Activated T-helper 1 cell treated with anti-CD3 and anti-CD28 coated beads, Interleukin-12 subunit alpha, Interleukin-12 subunit beta, Interleukin-2, Interleukin-4 antibody, amounts not matched to agents 30 ng/mL and 10 ng/mL and 1 ng/mL, durations not matched to agents 14 hours and 24 hours and 36 hours (primary cell): ENCODE measurements around the gene CCDC200. TPM values are rescaled to one million over a fixed set of nuclear protein-coding genes. Genes with fewer than 3 reads are reported as not detected.
"Not testable (repeated sequence)": the region's sequence is repeated elsewhere in the genome, so short reads cannot be mapped to it uniquely, and the experiment has no call there.

Experiments
- DNase-seq: peaks from one replicate; pipeline ENCODE4 v3.0.0; 2021; ENCODE audit warnings: low spot score
- H3K27ac Mint-ChIP-seq: one replicate; pipeline ENCODE4 v1.8.0; 2021; ENCODE audit warnings: mild to moderate bottlenecking, mixed read lengths
- H3K27me3 Mint-ChIP-seq: one replicate; pipeline ENCODE4 v1.8.0; 2022; ENCODE audit warnings: mild to moderate bottlenecking, moderate library complexity, mixed read lengths; ENCODE audit not compliant: insufficient read depth
- H3K36me3 Mint-ChIP-seq: one replicate; pipeline ENCODE4 v1.8.0; 2021; ENCODE audit warnings: low read depth, mixed read lengths
- H3K4me1 Mint-ChIP-seq: one replicate; pipeline ENCODE4 v1.8.0; 2021; ENCODE audit warnings: low read depth, mixed read lengths
- H3K4me3 Mint-ChIP-seq: one replicate; pipeline ENCODE4 v1.8.0; 2021; ENCODE audit warnings: mild to moderate bottlenecking, moderate library complexity, mixed read lengths
- H3K9me3 Mint-ChIP-seq: one replicate; pipeline ENCODE4 v1.8.0; 2021; ENCODE audit warnings: mixed read lengths
- intact Hi-C: fragments of 100-400 bp; cut with micrococcal nuclease; formaldehyde crosslinking; loops from one replicate; pipeline ENCODE4 v1.15.1; 2024
- total RNA-seq: library from RNA; stranded (reverse); gene quantifications from 2 replicates; pipeline ENCODE4 v1.2.3, GENCODE V29; 2022

CCDC200 gene
- total RNA-seq = 0.32 and 0.47 TPM in 2 replicates

DNA sequence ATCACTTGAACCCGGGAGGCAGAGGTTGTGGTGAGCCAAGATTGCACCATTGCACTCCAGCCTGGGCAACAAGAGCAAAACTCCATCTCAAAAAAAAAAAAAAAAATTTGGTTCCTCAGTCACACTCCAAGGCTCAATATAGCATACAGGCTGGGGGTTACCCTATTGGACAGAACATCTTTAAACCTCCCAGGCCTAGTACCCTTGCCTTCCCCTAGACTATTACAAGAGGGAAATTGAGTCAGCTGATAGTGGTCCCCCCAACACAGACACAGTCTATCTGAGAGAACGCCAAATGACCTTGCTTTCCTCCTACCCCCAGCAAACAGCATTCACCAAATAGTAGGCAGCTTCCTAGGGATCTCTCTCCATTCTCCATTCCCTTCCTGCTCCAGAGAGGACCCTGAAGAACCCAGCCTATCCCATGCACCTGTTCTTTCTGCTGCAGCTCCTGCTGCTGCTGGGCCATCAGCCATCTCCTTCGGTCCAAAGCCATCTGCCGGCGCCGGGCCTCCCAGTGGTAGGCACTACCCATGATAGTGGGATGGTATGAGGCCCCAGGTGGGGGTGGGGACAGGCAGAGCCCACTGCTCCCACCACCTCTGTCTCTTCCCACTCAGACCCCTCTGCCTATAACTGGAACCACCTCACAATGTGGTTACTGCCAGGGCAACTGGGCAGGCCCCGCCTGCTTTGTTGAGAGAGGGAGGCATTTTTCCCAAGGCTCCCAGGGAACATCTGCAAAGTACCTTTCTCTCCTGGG is at the start of gene CCDC200:
CCDC200 (minus strand) TSS at position 604 of the 763 bp plus-strand sequence; CDS start at position 535, 69 bp downstream.
- H3K4me1 Mint-ChIP-seq, H3K27ac Mint-ChIP-seq, DNase-seq, H3K4me3 Mint-ChIP-seq, H3K9me3 Mint-ChIP-seq, H3K27me3 Mint-ChIP-seq, H3K36me3 Mint-ChIP-seq, intact Hi-C loops: not testable (repeated sequence)

DNA sequence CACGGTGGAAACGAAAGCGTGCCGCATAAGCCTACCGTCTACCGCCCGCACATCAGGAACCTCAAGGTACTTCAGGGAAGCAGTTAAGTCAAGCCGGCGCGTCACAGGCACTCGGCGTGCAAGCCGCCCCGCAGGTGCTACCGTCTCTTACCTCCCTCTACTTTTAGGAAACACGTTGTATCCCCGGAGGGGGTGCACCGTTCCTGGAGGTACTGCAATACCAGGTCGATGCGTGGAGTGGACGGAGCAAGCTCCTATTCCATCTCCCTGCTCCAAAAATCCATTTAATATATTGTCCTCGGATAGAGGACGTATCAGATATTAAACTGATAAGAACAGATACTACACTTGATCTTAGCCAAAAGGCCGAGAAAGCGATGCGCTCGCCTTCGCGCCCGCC is 44.5 kb upstream of the CCDC200 start:
- DNase-seq, H3K36me3 Mint-ChIP-seq, H3K4me3 Mint-ChIP-seq, H3K9me3 Mint-ChIP-seq, H3K27ac Mint-ChIP-seq, H3K27me3 Mint-ChIP-seq, intact Hi-C loops, H3K4me1 Mint-ChIP-seq: not testable (repeated sequence)

DNA sequence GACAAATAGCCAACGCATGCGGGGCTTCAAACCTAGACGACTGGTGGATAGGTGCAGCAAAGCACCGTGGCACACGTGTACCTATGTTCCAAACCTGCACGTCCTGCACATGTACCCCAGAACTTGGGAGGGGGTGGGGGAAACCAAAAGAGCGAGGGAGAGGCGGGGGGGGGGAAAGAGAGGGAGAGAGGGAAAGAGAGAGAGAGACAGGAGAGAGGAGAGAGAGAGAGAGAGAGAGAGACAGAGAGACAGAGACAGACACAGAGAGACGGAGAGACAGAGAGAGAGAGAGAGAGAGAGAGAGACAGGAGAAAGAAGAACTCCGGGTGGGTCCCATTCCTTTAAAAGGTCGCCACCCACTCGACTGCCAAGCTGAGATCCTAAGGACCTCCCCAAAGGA is 44.1 kb upstream of the CCDC200 start:
- H3K27me3 Mint-ChIP-seq, intact Hi-C loops, H3K36me3 Mint-ChIP-seq, H3K4me3 Mint-ChIP-seq, H3K9me3 Mint-ChIP-seq, H3K4me1 Mint-ChIP-seq: not testable (repeated sequence)
- peak overlapping the region; percentile 77 for H3K27ac Mint-ChIP-seq
- peak; percentile 0 for DNase-seq

DNA sequence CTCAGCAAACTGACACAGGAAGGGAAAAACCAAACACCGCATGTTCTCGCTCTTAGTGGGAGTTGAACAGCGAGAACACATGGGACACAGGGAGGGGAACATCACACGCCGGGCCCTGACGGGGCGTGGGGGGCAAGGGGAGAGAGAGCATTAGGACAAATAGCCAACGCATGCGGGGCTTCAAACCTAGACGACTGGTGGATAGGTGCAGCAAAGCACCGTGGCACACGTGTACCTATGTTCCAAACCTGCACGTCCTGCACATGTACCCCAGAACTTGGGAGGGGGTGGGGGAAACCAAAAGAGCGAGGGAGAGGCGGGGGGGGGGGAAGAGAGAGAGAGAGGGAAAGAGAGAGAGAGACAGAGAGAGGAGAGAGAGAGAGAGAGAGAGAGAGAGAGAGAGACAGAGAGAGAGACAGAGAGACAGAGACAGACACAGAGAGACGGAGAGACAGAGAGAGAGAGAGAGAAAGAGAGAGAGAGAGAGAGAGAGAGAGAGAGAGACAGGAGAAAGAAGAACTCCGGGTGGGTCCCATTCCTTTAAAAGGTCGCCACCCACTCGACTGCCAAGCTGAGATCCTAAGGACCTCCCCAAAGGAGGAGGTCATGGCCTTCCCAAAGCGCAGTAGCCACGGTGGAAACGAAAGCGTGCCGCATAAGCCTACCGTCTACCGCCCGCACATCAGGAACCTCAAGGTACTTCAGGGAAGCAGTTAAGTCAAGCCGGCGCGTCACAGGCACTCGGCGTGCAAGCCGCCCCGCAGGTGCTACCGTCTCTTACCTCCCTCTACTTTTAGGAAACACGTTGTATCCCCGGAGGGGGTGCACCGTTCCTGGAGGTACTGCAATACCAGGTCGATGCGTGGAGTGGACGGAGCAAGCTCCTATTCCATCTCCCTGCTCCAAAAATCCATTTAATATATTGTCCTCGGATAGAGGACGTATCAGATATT is 42.4 kb upstream of the CCDC200 start:
- H3K27me3 Mint-ChIP-seq, H3K9me3 Mint-ChIP-seq, DNase-seq, intact Hi-C loops, H3K36me3 Mint-ChIP-seq, H3K4me3 Mint-ChIP-seq, H3K4me1 Mint-ChIP-seq, H3K27ac Mint-ChIP-seq: not testable (repeated sequence)

GRCh38 chr17:43246456-43246855 is 18.0 kb upstream of the CCDC200 start:
- H3K4me3 Mint-ChIP-seq, intact Hi-C loops, H3K27me3 Mint-ChIP-seq, H3K4me1 Mint-ChIP-seq, H3K27ac Mint-ChIP-seq, H3K36me3 Mint-ChIP-seq, H3K9me3 Mint-ChIP-seq: not testable (repeated sequence)
- DNase-seq = peak; percentile 38

DNA sequence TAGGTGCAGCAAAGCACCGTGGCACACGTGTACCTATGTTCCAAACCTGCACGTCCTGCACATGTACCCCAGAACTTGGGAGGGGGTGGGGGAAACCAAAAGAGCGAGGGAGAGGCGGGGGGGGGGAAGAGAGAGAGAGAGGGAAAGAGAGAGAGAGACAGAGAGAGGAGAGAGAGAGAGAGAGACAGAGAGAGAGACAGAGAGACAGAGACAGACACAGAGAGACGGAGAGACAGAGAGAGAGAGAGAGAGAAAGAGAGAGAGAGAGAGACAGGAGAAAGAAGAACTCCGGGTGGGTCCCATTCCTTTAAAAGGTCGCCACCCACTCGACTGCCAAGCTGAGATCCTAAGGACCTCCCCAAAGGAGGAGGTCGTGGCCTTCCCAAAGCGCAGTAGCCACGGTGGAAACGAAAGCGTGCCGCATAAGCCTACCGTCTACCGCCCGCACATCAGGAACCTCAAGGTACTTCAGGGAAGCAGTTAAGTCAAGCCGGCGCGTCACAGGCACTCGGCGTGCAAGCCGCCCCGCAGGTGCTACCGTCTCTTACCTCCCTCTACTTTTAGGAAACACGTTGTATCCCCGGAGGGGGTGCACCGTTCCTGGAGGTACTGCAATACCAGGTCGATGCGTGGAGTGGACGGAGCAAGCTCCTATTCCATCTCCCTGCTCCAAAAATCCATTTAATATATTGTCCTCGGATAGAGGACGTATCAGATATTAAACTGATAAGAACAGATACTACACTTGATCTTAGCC is 12.4 kb upstream of the CCDC200 start:
- H3K36me3 Mint-ChIP-seq, H3K4me1 Mint-ChIP-seq, H3K9me3 Mint-ChIP-seq, DNase-seq, H3K27ac Mint-ChIP-seq, H3K4me3 Mint-ChIP-seq, intact Hi-C loops, H3K27me3 Mint-ChIP-seq: not testable (repeated sequence)

- DNase-seq, intact Hi-C loops, H3K4me3 Mint-ChIP-seq, H3K27ac Mint-ChIP-seq, H3K36me3 Mint-ChIP-seq, H3K27me3 Mint-ChIP-seq, H3K4me1 Mint-ChIP-seq, H3K9me3 Mint-ChIP-seq: not testable (repeated sequence)
Measured at GRCh38 chr17:43239597-43239996, 11.2 kb upstream of the CCDC200 start.

DNA sequence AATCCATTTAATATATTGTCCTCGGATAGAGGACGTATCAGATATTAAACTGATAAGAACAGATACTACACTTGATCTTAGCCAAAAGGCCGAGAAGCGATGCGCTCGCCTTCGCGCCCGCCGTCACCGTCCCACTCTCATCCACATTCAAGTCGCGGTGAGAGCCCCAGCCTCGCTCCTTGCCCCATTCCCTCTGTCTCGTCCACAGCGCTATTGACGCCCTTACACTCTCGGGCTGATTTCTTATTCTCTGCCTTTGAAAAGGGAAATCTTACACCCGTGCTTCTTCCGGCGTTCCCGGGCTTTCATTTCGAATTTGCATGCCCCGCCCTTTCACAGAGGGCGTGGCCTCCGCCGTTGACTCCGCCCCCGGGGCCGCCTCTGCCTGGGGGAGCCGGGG is 5.5 kb upstream of the CCDC200 start, which contains the start of gene RNU2-1:
RNU2-1 (minus strand) TSS at position 101 of the 400 bp plus-strand sequence.
- H3K27me3 Mint-ChIP-seq, H3K9me3 Mint-ChIP-seq, H3K36me3 Mint-ChIP-seq, intact Hi-C loops, DNase-seq, H3K4me3 Mint-ChIP-seq, H3K4me1 Mint-ChIP-seq, H3K27ac Mint-ChIP-seq: not testable (repeated sequence)

DNA sequence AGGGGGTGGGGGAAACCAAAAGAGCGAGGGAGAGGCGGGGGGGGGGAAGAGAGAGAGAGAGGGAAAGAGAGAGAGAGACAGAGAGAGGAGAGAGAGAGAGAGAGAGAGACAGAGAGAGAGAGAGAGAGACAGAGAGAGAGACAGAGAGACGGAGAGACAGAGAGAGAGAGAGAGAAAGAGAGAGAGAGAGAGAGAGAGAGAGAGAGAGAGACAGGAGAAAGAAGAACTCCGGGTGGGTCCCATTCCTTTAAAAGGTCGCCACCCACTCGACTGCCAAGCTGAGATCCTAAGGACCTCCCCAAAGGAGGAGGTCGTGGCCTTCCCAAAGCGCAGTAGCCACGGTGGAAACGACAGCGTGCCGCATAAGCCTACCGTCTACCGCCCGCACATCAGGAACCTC is 4.8 kb upstream of the CCDC200 start:
- H3K4me1 Mint-ChIP-seq, H3K27me3 Mint-ChIP-seq, H3K9me3 Mint-ChIP-seq, H3K4me3 Mint-ChIP-seq, H3K36me3 Mint-ChIP-seq, DNase-seq, H3K27ac Mint-ChIP-seq, intact Hi-C loops: not testable (repeated sequence)

GRCh38 chr17:43232021-43232699 is 3.7 kb upstream of the CCDC200 start:
- H3K27ac Mint-ChIP-seq, intact Hi-C loops, H3K27me3 Mint-ChIP-seq, H3K36me3 Mint-ChIP-seq, H3K4me1 Mint-ChIP-seq, H3K9me3 Mint-ChIP-seq, DNase-seq, H3K4me3 Mint-ChIP-seq: not testable (repeated sequence)

- H3K4me3 Mint-ChIP-seq, H3K27ac Mint-ChIP-seq, H3K9me3 Mint-ChIP-seq, intact Hi-C loops, H3K4me1 Mint-ChIP-seq, H3K27me3 Mint-ChIP-seq, DNase-seq, H3K36me3 Mint-ChIP-seq: not testable (repeated sequence)
Measured at GRCh38 chr17:43231205-43232020, 3.0 kb upstream of the CCDC200 start.

DNA sequence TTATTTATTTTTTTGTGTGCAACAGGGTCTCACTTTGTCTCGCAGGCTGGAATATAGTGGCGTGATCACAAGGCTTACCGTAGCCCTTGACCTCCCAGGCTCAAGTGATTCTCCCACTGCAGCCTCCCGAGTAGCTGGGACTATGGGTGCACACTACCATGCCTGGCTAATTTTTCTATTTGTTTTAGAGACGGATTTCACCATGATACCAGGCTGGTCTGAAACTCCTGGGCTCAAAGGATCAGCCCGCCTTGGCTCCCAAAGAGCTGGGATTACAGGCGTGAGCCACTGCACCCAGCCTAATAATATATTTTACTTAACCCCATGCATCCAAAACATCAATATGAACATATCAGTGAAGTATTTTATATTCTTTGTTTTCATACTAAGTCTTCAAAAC is 2.0 kb downstream of the CCDC200 start:
- no peak for DNase-seq
- intact Hi-C loops = no loop called here

More for the DNA sequence above, 2.0 kb downstream of the CCDC200 start:
- no peak overlapping the region for H3K4me3 Mint-ChIP-seq
- H3K27ac Mint-ChIP-seq = no peak overlapping the region
- peaks cover 4% of the 10 kb centered on the region for H3K4me1 Mint-ChIP-seq
- H3K36me3 Mint-ChIP-seq = peaks cover 8% of the 10 kb centered on the region
- H3K9me3 Mint-ChIP-seq = no peaks in the 10 kb centered on the region
- no peaks in the 10 kb centered on the region for H3K27me3 Mint-ChIP-seq
